ENCODE data around the gene EGLN1.
"Not testable (repeated sequence)": the region's sequence is repeated elsewhere in the genome, so short reads cannot be mapped to it uniquely, and the experiment has no call there.

EGLN1 gene

DNA sequence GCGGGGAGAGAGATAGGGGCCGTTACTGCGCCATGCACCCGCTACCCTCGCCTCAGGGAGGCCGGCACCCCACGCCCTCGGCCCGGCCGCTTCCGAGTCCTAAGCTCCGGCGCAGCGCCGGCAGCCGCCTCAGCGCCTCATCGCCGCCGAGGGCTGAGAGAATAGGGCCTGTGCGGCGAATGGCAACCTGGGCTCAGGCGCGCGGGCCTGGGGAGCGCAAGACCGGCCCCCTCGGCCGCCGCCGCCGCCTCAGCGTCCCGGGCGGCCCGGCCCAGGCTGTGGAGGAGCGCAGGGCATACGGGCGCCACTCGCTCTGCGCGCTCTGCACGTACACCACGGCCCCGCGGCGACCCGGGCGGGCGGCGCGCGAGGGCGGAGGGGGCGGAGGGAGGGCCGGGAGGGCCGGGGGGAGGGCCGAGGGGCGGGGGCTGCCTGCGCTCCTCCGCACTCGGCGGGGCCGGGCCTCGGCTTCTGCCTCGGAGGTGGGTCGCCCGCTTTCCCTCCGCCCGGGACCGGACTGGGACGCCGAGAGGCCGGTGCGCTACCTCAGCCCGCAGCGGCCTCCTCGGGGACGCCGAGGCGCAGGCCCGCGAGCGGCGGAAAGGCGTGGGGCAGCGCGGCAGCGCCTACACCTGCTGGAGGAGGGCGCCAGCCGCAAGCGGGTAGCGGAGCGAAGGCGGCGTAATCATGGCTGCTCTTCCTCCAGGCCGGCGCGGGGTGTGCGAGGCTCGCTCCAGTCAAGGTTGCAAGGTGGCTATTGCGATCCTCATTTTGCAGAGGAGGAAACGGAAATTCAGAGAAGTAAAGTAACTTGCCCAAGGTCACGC lies at the start of gene EGLN1:
Gene EGLN1 (minus strand): TSS at position 317 of the 827 bp plus-strand sequence. CDS start 399 bp downstream, outside the sequence.
- Histone ChIP-seq H3K4me3 (ENCODE audit: low read depth in 1 of 2, low read length in 2 of 2) (peak within 1 kb of the TSS; percentile 80 to 86), H3K9ac (ENCODE audit: low read depth in 1 of 2, low read length in 2 of 2) (peak within 1 kb of the TSS; percentile 72 to 76), H3K27me3 (ENCODE audit: control insufficient read depth in 1 of 2, insufficient read depth in 2 of 2, low read length in 2 of 2) (no peaks in the 10 kb centered on the region), H3K9me3 (ENCODE audit: control insufficient read depth in 1 of 2, low read length in 2 of 2) (no peaks in the 10 kb centered on the region), H3K27ac (ENCODE audit: low read depth, low read length) (peak within 1 kb of the TSS; percentile 98), H3K4me1 (ENCODE audit: control insufficient read depth in 1 of 2, insufficient read depth in 2 of 2, low read length in 2 of 2) (peaks cover 27% of the 10 kb centered on the region in 2 donors), H3K36me3 (ENCODE audit: control insufficient read depth in 1 of 2, insufficient read depth in 2 of 2, low read length in 2 of 2) (no peaks in the 10 kb centered on the region)

DNA sequence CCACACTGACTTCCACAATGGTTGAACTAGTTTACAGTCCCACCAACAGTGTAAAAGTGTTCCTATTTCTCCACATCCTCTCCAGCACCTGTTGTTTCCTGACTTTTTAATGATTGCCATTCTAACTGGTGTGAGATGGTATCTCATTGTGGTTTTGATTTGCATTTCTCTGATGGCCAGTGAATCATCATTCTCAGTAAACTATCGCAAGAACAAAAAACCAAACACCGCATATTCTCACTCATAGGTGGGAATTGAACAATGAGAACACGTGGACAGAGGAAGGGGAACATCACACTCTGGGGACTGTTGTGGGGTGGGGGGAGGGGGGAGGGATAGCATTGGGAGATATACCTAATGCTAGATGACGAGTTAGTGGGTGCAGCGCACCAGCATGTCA lies 49.4 kb upstream of the EGLN1 start:
- H3K4me3 ChIP-seq (ENCODE audit: low read depth in 1 of 2, low read length in 2 of 2); H3K27me3 ChIP-seq (ENCODE audit: control insufficient read depth in 1 of 2, insufficient read depth in 2 of 2, low read length in 2 of 2); H3K4me1 ChIP-seq (ENCODE audit: control insufficient read depth in 1 of 2, insufficient read depth in 2 of 2, low read length in 2 of 2); H3K9me3 ChIP-seq (ENCODE audit: control insufficient read depth in 1 of 2, low read length in 2 of 2); H3K27ac ChIP-seq (ENCODE audit: low read depth, low read length); H3K9ac ChIP-seq (ENCODE audit: low read depth in 1 of 2, low read length in 2 of 2); H3K36me3 ChIP-seq (ENCODE audit: control insufficient read depth in 1 of 2, insufficient read depth in 2 of 2, low read length in 2 of 2): not testable (repeated sequence)

DNA sequence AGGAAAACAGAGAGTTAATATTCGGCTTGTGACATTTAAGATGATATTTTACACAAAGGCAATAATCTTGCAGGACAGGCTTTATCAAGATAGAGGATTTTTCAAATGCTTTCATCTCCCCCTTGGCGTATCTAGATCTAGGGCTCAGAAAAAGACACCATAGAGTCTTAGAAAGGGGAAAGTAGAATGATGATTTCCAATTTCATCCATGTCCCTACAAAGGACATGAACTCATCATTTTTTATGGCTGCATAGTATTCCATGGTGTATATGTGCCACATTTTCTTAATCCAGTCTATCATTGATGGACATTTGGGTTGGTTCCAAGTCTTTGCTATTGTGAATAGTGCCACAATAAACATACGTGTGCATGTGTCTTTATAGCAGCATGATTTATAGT lies 48.9 kb upstream of the EGLN1 start:
- H3K9ac ChIP-seq (ENCODE audit: low read depth in 1 of 2, low read length in 2 of 2); H3K4me3 ChIP-seq (ENCODE audit: low read depth in 1 of 2, low read length in 2 of 2); H3K36me3 ChIP-seq (ENCODE audit: control insufficient read depth in 1 of 2, insufficient read depth in 2 of 2, low read length in 2 of 2); H3K4me1 ChIP-seq (ENCODE audit: control insufficient read depth in 1 of 2, insufficient read depth in 2 of 2, low read length in 2 of 2); H3K9me3 ChIP-seq (ENCODE audit: control insufficient read depth in 1 of 2, low read length in 2 of 2); H3K27me3 ChIP-seq (ENCODE audit: control insufficient read depth in 1 of 2, insufficient read depth in 2 of 2, low read length in 2 of 2); H3K27ac ChIP-seq (ENCODE audit: low read depth, low read length): not testable (repeated sequence)

DNA sequence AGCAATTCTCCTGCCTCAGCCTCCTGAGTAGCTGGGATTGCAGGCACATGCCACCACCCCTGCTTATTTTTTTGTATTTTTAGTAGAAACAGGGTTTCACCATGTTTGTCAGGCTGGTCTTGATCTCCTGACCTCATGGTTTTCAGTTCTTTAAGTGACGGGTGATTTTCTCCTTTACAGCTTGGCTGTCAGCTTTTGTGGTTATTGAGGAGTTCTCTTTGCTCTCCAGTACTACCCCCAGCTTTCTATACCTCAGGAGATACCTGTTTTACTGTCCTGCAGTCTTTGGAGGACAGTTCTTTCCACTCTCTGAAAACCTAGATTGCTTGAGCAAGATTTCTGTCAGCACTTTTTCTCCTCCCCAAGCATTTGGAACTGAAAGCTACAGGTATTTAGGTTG lies 45.9 kb upstream of the EGLN1 start:
- H3K27me3 ChIP-seq (ENCODE audit: control insufficient read depth in 1 of 2, insufficient read depth in 2 of 2, low read length in 2 of 2): no peaks in the 10 kb centered on the region
- H3K27ac ChIP-seq (ENCODE audit: low read depth, low read length): no peak overlapping the region

DNA sequence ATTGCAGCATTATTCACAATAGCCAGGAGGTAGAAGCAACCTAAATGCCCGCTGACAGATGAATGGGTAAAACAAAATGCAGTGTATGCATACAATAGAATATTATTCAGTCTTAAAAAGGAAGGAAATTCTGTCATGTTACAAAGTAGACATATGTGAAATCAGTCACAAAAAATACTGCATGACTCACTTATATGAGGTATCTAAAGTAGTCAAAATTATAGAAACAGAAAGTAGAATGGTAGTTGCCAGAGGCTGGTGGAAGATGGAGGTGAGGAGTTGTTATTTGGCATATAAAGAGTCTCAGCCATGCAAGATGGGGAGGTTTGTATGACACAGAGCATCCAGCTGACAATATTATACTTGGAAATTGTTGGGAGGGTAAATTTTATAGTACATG lies 43.0 kb upstream of the EGLN1 start:
- Histone ChIP-seq H3K27ac (ENCODE audit: low read depth, low read length) (no peak overlapping the region), H3K27me3 (ENCODE audit: control insufficient read depth in 1 of 2, insufficient read depth in 2 of 2, low read length in 2 of 2) (peaks cover 0 to 10% of the 10 kb centered on the region in 2 donors), H3K36me3 (ENCODE audit: control insufficient read depth in 1 of 2, insufficient read depth in 2 of 2, low read length in 2 of 2) (no peaks in the 10 kb centered on the region)

More for the DNA sequence above, 45.9 kb upstream of the EGLN1 start:
- no peaks in the 10 kb centered on the region for H3K4me1 ChIP-seq (ENCODE audit: control insufficient read depth in 1 of 2, insufficient read depth in 2 of 2, low read length in 2 of 2)
- H3K36me3 ChIP-seq (ENCODE audit: control insufficient read depth in 1 of 2, insufficient read depth in 2 of 2, low read length in 2 of 2): no peaks in the 10 kb centered on the region
- no peak overlapping the region for H3K4me3 ChIP-seq (ENCODE audit: low read depth in 1 of 2, low read length in 2 of 2)
- no peaks in the 10 kb centered on the region for H3K9me3 ChIP-seq (ENCODE audit: control insufficient read depth in 1 of 2, low read length in 2 of 2)
- H3K9ac ChIP-seq (ENCODE audit: low read depth in 1 of 2, low read length in 2 of 2): no peak overlapping the region

DNA sequence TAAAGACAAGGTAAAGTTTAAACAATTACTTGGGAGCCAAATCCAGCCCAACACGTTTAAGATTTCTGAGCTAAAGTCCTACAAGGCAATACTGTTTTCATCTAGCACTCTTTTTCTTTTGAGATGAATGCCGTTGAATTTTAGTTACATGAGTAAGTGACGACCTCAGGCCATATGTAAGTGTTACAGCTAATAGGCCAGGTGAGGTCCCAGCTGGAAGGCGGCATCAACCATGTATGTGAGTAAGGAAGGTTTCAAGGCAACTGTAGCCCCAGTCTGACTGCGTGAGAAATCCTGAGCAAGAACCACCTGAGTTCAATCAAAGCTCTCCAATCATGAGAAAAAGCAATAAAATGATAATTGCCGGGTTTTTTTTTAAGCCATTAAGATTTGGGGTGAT lies 41.5 kb upstream of the EGLN1 start:
- Histone ChIP-seq H3K36me3 (ENCODE audit: control insufficient read depth in 1 of 2, insufficient read depth in 2 of 2, low read length in 2 of 2) (no peaks in the 10 kb centered on the region), H3K9me3 (ENCODE audit: control insufficient read depth in 1 of 2, low read length in 2 of 2) (no peaks in the 10 kb centered on the region), H3K27ac (ENCODE audit: low read depth, low read length) (no peak overlapping the region), H3K27me3 (ENCODE audit: control insufficient read depth in 1 of 2, insufficient read depth in 2 of 2, low read length in 2 of 2) (peaks cover 0 to 10% of the 10 kb centered on the region in 2 donors), H3K4me3 (ENCODE audit: low read depth in 1 of 2, low read length in 2 of 2) (no peak overlapping the region), H3K9ac (ENCODE audit: low read depth in 1 of 2, low read length in 2 of 2) (no peak overlapping the region), H3K4me1 (ENCODE audit: control insufficient read depth in 1 of 2, insufficient read depth in 2 of 2, low read length in 2 of 2) (no peaks in the 10 kb centered on the region)

More for the DNA sequence above, 43.0 kb upstream of the EGLN1 start:
- no peaks in the 10 kb centered on the region for H3K4me1 ChIP-seq (ENCODE audit: control insufficient read depth in 1 of 2, insufficient read depth in 2 of 2, low read length in 2 of 2)
- H3K4me3 ChIP-seq (ENCODE audit: low read depth in 1 of 2, low read length in 2 of 2): no peak overlapping the region
- no peaks in the 10 kb centered on the region for H3K9me3 ChIP-seq (ENCODE audit: control insufficient read depth in 1 of 2, low read length in 2 of 2)
- H3K9ac ChIP-seq (ENCODE audit: low read depth in 1 of 2, low read length in 2 of 2): no peak overlapping the region

DNA sequence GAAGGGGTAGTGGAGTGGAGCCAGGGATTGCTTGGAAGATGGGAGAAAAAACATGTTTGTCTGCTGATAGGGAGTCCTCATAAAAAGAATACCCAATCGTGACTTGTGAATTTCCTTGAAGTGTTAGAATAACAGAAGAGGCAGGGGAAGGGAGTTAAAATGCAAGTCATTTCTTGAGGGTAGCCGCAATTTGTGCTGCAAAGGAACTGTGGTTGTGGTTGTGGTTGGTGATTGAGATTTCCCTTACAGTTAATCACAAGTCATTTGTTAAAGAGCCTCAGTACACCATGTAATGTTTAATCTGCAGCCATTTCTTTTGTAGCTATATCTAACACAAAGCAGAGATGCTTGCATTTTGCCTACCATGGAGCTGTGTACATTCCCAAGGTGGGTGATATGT lies 38.5 kb upstream of the EGLN1 start:
- Histone ChIP-seq H3K27me3 (ENCODE audit: control insufficient read depth in 1 of 2, insufficient read depth in 2 of 2, low read length in 2 of 2) (peaks cover 0 to 10% of the 10 kb centered on the region in 2 donors), H3K9ac (ENCODE audit: low read depth in 1 of 2, low read length in 2 of 2) (no peak overlapping the region), H3K36me3 (ENCODE audit: control insufficient read depth in 1 of 2, insufficient read depth in 2 of 2, low read length in 2 of 2) (no peaks in the 10 kb centered on the region), H3K4me1 (ENCODE audit: control insufficient read depth in 1 of 2, insufficient read depth in 2 of 2, low read length in 2 of 2) (no peaks in the 10 kb centered on the region), H3K9me3 (ENCODE audit: control insufficient read depth in 1 of 2, low read length in 2 of 2) (no peaks in the 10 kb centered on the region), H3K27ac (ENCODE audit: low read depth, low read length) (no peak overlapping the region), H3K4me3 (ENCODE audit: low read depth in 1 of 2, low read length in 2 of 2) (no peak overlapping the region)

DNA sequence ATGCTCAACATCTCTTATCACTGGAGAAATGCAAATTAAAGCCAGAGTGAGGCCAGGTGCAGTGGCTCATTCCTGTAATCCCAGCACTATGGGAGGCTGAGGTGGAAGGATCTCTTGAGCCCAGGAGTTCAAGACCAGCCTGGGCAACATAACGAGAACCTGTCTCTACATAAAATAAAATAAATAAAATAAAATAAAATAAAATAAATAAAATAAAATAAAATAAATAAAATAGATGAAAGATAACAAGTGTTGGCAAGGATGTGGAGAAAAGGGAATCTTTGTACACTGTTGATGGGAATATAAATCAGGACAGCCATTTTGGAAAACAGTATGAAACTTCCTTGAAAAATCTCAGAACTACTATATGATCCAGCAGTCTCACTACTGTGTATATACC lies 37.4 kb upstream of the EGLN1 start:
- not testable (repeated sequence) for H3K27me3 ChIP-seq (ENCODE audit: control insufficient read depth in 1 of 2, insufficient read depth in 2 of 2, low read length in 2 of 2)

DNA sequence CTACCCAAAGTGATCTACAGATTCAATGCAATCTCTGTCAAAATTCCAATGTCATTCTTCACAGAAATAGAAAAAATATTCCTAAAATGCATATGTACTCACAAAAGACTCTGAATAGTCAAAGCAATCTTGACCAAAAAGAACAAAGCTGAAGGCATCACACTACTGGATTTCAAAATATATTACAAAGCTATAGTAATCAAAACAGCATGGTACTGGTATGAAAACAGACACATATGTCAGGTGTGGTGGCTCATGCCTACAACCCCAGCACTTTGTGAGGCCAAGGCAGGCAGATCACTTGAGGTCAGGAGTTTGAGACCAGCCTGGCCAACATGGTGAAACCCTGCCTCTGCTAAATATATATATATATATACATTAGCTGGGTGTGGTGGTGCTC lies 35.9 kb upstream of the EGLN1 start:
- not testable (repeated sequence) for H3K4me1 ChIP-seq (ENCODE audit: control insufficient read depth in 1 of 2, insufficient read depth in 2 of 2, low read length in 2 of 2); H3K9ac ChIP-seq (ENCODE audit: low read depth in 1 of 2, low read length in 2 of 2); H3K4me3 ChIP-seq (ENCODE audit: low read depth in 1 of 2, low read length in 2 of 2); H3K27me3 ChIP-seq (ENCODE audit: control insufficient read depth in 1 of 2, insufficient read depth in 2 of 2, low read length in 2 of 2); H3K36me3 ChIP-seq (ENCODE audit: control insufficient read depth in 1 of 2, insufficient read depth in 2 of 2, low read length in 2 of 2); H3K9me3 ChIP-seq (ENCODE audit: control insufficient read depth in 1 of 2, low read length in 2 of 2); H3K27ac ChIP-seq (ENCODE audit: low read depth, low read length)

More for the DNA sequence above, 37.4 kb upstream of the EGLN1 start:
- H3K4me3 ChIP-seq (ENCODE audit: low read depth in 1 of 2, low read length in 2 of 2); H3K4me1 ChIP-seq (ENCODE audit: control insufficient read depth in 1 of 2, insufficient read depth in 2 of 2, low read length in 2 of 2); H3K9me3 ChIP-seq (ENCODE audit: control insufficient read depth in 1 of 2, low read length in 2 of 2); H3K27ac ChIP-seq (ENCODE audit: low read depth, low read length); H3K9ac ChIP-seq (ENCODE audit: low read depth in 1 of 2, low read length in 2 of 2); H3K36me3 ChIP-seq (ENCODE audit: control insufficient read depth in 1 of 2, insufficient read depth in 2 of 2, low read length in 2 of 2): not testable (repeated sequence)

DNA sequence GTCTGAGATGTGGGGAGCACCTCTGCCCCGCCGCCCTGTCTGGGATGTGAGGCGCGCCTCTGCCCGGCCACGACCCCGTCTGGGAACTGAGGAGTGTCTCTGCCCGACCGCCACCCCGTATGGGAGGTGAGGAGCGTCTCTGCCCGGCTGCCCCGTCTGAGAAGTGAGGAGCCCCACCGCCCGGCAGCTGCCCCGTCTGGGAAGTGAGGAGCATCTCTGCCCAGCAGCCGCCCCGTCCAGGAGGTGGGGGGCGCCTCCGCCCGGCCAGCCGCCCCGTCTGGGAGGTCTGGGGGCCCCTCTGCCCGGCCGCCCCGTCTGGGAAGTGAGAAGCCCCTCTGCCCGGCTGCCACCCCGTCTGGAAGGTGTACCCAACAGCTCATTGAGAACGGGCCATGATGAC lies 32.0 kb upstream of the EGLN1 start:
- not testable (repeated sequence) for H3K27me3 ChIP-seq (ENCODE audit: control insufficient read depth in 1 of 2, insufficient read depth in 2 of 2, low read length in 2 of 2); H3K27ac ChIP-seq (ENCODE audit: low read depth, low read length); H3K9ac ChIP-seq (ENCODE audit: low read depth in 1 of 2, low read length in 2 of 2); H3K4me1 ChIP-seq (ENCODE audit: control insufficient read depth in 1 of 2, insufficient read depth in 2 of 2, low read length in 2 of 2); H3K36me3 ChIP-seq (ENCODE audit: control insufficient read depth in 1 of 2, insufficient read depth in 2 of 2, low read length in 2 of 2); H3K4me3 ChIP-seq (ENCODE audit: low read depth in 1 of 2, low read length in 2 of 2); H3K9me3 ChIP-seq (ENCODE audit: control insufficient read depth in 1 of 2, low read length in 2 of 2)
